Measurements from ENCODE around the gene GPA33.

Gene GPA33

GRCh38 chr1:167122568-167122967 is 32.4 kb upstream of the GPA33 start:
- TF ChIP-seq REST (IDR thresholded peaks at IDR 0.05; ENCODE audit: insufficient read depth in 1 of 2, low read depth in 2 of 2, low read length in 2 of 2) = no peak
- TF ChIP-seq FOXP2 (optimal IDR thresholded peaks at IDR 0.05; ENCODE audit: borderline replicate concordance, extremely low read depth, extremely low read length, insufficient read depth) = no peak
- no peak for TF ChIP-seq POLR2AphosphoS5 (IDR thresholded peaks at IDR 0.05; ENCODE audit: low read depth, low read length)
- TF ChIP-seq SIN3A (IDR thresholded peaks at IDR 0.05; ENCODE audit: borderline replicate concordance, insufficient read depth, low read length) = no peak

- TF ChIP-seq POLR2AphosphoS5 (IDR thresholded peaks at IDR 0.05; ENCODE audit: low read depth, low read length) (no peak), TAF1 (IDR thresholded peaks at IDR 0.05; ENCODE audit: borderline replicate concordance, insufficient read depth, low read length) (no peak), FOXP2 (optimal IDR thresholded peaks at IDR 0.05; ENCODE audit: borderline replicate concordance, extremely low read depth, extremely low read length, insufficient read depth) (no peak), REST (IDR thresholded peaks at IDR 0.05; ENCODE audit: insufficient read depth in 1 of 2, low read depth in 2 of 2, low read length in 2 of 2) (no peak), SIN3A (IDR thresholded peaks at IDR 0.05; ENCODE audit: borderline replicate concordance, insufficient read depth, low read length) (no peak)
Measured at GRCh38 chr1:167122121-167122480, 31.9 kb upstream of the GPA33 start.

GRCh38 chr1:167121375-167122120 is 31.4 kb upstream of the GPA33 start:
- TF ChIP-seq TAF1 (IDR thresholded peaks at IDR 0.05; ENCODE audit: borderline replicate concordance, insufficient read depth, low read length) (no peak), SIN3A (IDR thresholded peaks at IDR 0.05; ENCODE audit: borderline replicate concordance, insufficient read depth, low read length) (no peak), POLR2AphosphoS5 (IDR thresholded peaks at IDR 0.05; ENCODE audit: low read depth, low read length) (no peak), FOXP2 (optimal IDR thresholded peaks at IDR 0.05; ENCODE audit: borderline replicate concordance, extremely low read depth, extremely low read length, insufficient read depth) (no peak), REST (IDR thresholded peaks at IDR 0.05; ENCODE audit: insufficient read depth in 1 of 2, low read depth in 2 of 2, low read length in 2 of 2) (no peak)

- TF ChIP-seq REST (IDR thresholded peaks at IDR 0.05; ENCODE audit: insufficient read depth in 1 of 2, low read depth in 2 of 2, low read length in 2 of 2) (no peak), FOXP2 (optimal IDR thresholded peaks at IDR 0.05; ENCODE audit: borderline replicate concordance, extremely low read depth, extremely low read length, insufficient read depth) (no peak), SIN3A (IDR thresholded peaks at IDR 0.05; ENCODE audit: borderline replicate concordance, insufficient read depth, low read length) (no peak), POLR2AphosphoS5 (IDR thresholded peaks at IDR 0.05; ENCODE audit: low read depth, low read length) (no peak), TAF1 (IDR thresholded peaks at IDR 0.05; ENCODE audit: borderline replicate concordance, insufficient read depth, low read length) (no peak)
Measured at GRCh38 chr1:167120899-167121298, 30.7 kb upstream of the GPA33 start.
